ENCODE results near the gene SETD1A. TPM values are rescaled to one million over a fixed set of nuclear protein-coding genes. Genes with fewer than 3 reads are reported as not detected.

Gene SETD1A
- total and polyA plus RNA-seq, 7 experiments from 2014 or later = 1.3 to 47.2 (median 32.9) TPM

GRCh38 chr16:30924076-30924912, 33.3 kb upstream of the SETD1A start:
- H3K27ac Mint-ChIP-seq = peak overlapping the region in 6 of 9 donors; percentile 43 to 84 (median 54)

GRCh38 chr16:30924913-30925631, 32.5 kb upstream of the SETD1A start:
- intact Hi-C loops (cut with micrococcal nuclease) = loop anchor here (5.0 to 10.0 kb wide), 6 partner anchors 368 to 1118 kb away; partner anchors contain the start of genes ALDOA (in 1 of the 2), HIRIP3 (in 1 of the 2), INO80E (in 1 of the 2) and MAZ (in 1 of the 2)
- Mint-ChIP-seq H3K27me3 (no peaks in the 10 kb centered on the region), H3K4me1 (peaks cover 0 to 33% (median 15%) of the 10 kb centered on the region in 7 donors), H3K27ac (peak overlapping the region in 7 of 9 donors; percentile 17 to 85 (median 53)), H3K9me3 (no peaks in the 10 kb centered on the region), H3K36me3 (no peaks in the 10 kb centered on the region), H3K4me3 (peak overlapping the region; percentile 47 to 85 (median 70))
- Histone ChIP-seq H3K27me3 (ENCODE audit: control insufficient read depth in 2 of 2, insufficient read depth in 2 of 2, low read length in 2 of 2) (no peaks in the 10 kb centered on the region), H3K9me3 (ENCODE audit: control insufficient read depth in 2 of 3, low read length in 3 of 3) (no peaks in the 10 kb centered on the region), H3K4me1 (ENCODE audit: control insufficient read depth in 2 of 2, insufficient read depth in 2 of 2, low read length in 2 of 2) (no peaks in the 10 kb centered on the region), H3K36me3 (ENCODE audit: control insufficient read depth in 2 of 3, insufficient read depth in 3 of 3, low read length in 3 of 3) (peaks cover 0 to 19% (median 0%) of the 10 kb centered on the region in 3 experiments), H3K27ac (ENCODE audit: low read depth, low read length) (no peak overlapping the region), H3K4me3 (ENCODE audit: low read length) (no peak overlapping the region)
- ChIA-PET CTCF (no interaction called here), POLR2A (interaction anchor here (1.0 to 1.1 kb wide), 2 partner anchors 16 to 50 kb away, joined by 3 read pairs; no protein-coding TSS in a partner anchor)
- no peak for DNase-seq
- ATAC-seq = no peak

More at GRCh38 chr16:30924076-30924912, 33.3 kb upstream of the SETD1A start:
- peak overlapping the region; percentile 36 to 85 (median 70) for H3K4me3 Mint-ChIP-seq
- peak in 1 of 9 donors; percentile 34 for DNase-seq
- Histone ChIP-seq H3K4me1 (ENCODE audit: control insufficient read depth in 2 of 2, insufficient read depth in 2 of 2, low read length in 2 of 2) (no peaks in the 10 kb centered on the region), H3K9me3 (ENCODE audit: control insufficient read depth in 2 of 3, low read length in 3 of 3) (no peaks in the 10 kb centered on the region), H3K27ac (ENCODE audit: low read depth, low read length) (no peak overlapping the region), H3K27me3 (ENCODE audit: control insufficient read depth in 2 of 2, insufficient read depth in 2 of 2, low read length in 2 of 2) (no peaks in the 10 kb centered on the region), H3K4me3 (ENCODE audit: low read length) (no peak overlapping the region), H3K36me3 (ENCODE audit: control insufficient read depth in 2 of 3, insufficient read depth in 3 of 3, low read length in 3 of 3) (peaks cover 0 to 15% (median 0%) of the 10 kb centered on the region in 3 experiments)
- ChIA-PET POLR2A (interaction anchor here (0.6 to 1.1 kb wide), 4 partner anchors 16 to 255 kb away, joined by 3 read pairs; partner anchors contain the start of gene FUS), CTCF (no interaction called here)
- H3K36me3 Mint-ChIP-seq = no peaks in the 10 kb centered on the region
- H3K9me3 Mint-ChIP-seq = no peaks in the 10 kb centered on the region
- peaks cover 0 to 33% (median 15%) of the 10 kb centered on the region in 7 donors for H3K4me1 Mint-ChIP-seq
- ATAC-seq = no peak
- intact Hi-C loops (cut with micrococcal nuclease) = loop anchor here (5.0 to 10.0 kb wide), 6 partner anchors 367 to 1117 kb away; partner anchors contain the start of genes ALDOA (in 1 of the 2), HIRIP3 (in 1 of the 2), INO80E (in 1 of the 2) and MAZ (in 1 of the 2)
- no peaks in the 10 kb centered on the region for H3K27me3 Mint-ChIP-seq

GRCh38 chr16:30925632-30925987, 31.9 kb upstream of the SETD1A start:
- DNase-seq = no peak
- peaks cover 0 to 33% (median 15%) of the 10 kb centered on the region in 7 donors for H3K4me1 Mint-ChIP-seq
- H3K4me3 Mint-ChIP-seq = peak overlapping the region in 6 of 10 donors; percentile 3 to 82 (median 42)
- no peaks in the 10 kb centered on the region for H3K27me3 Mint-ChIP-seq
- ChIA-PET POLR2A (interaction anchor here (1.0 kb wide), 1 partner anchor 50 kb away, joined by 3 read pairs; no protein-coding TSS in a partner anchor), CTCF (no interaction called here)
- Histone ChIP-seq H3K9me3 (ENCODE audit: control insufficient read depth in 2 of 3, low read length in 3 of 3) (no peaks in the 10 kb centered on the region), H3K4me1 (ENCODE audit: control insufficient read depth in 2 of 2, insufficient read depth in 2 of 2, low read length in 2 of 2) (no peaks in the 10 kb centered on the region), H3K27ac (ENCODE audit: low read depth, low read length) (no peak overlapping the region), H3K4me3 (ENCODE audit: low read length) (no peak overlapping the region), H3K27me3 (ENCODE audit: control insufficient read depth in 2 of 2, insufficient read depth in 2 of 2, low read length in 2 of 2) (no peaks in the 10 kb centered on the region), H3K36me3 (ENCODE audit: control insufficient read depth in 2 of 3, insufficient read depth in 3 of 3, low read length in 3 of 3) (peaks cover 0 to 24% (median 0%) of the 10 kb centered on the region in 3 experiments)
- no peaks in the 10 kb centered on the region for H3K36me3 Mint-ChIP-seq
- no peaks in the 10 kb centered on the region for H3K9me3 Mint-ChIP-seq
- ATAC-seq = no peak
- peak overlapping the region in 2 of 9 donors; percentile 22 to 71 for H3K27ac Mint-ChIP-seq
- intact Hi-C loops (cut with micrococcal nuclease) = loop anchor here in 1 of 2 donors (10.0 kb wide), 1 partner anchor 551 kb away; the partner anchor contains the start of genes MYL11 and TBC1D10B

GRCh38 chr16:30925995-30926811, 31.4 kb upstream of the SETD1A start:
- H3K27me3 ChIP-seq (ENCODE audit: control insufficient read depth in 2 of 2, insufficient read depth in 2 of 2, low read length in 2 of 2) = no peaks in the 10 kb centered on the region
- H3K36me3 ChIP-seq (ENCODE audit: control insufficient read depth in 2 of 3, insufficient read depth in 3 of 3, low read length in 3 of 3) = peaks cover 0 to 30% (median 0%) of the 10 kb centered on the region in 3 experiments
- no peak for DNase-seq
- H3K4me1 ChIP-seq (ENCODE audit: control insufficient read depth in 2 of 2, insufficient read depth in 2 of 2, low read length in 2 of 2) = no peaks in the 10 kb centered on the region
- Mint-ChIP-seq H3K36me3 (peaks cover 0 to 5% (median 0%) of the 10 kb centered on the region in 5 donors), H3K4me3 (peak overlapping the region; percentile 3 to 82 (median 46)), H3K9me3 (no peaks in the 10 kb centered on the region), H3K27me3 (no peaks in the 10 kb centered on the region), H3K4me1 (peaks cover 0 to 29% (median 15%) of the 10 kb centered on the region in 7 donors), H3K27ac (peak overlapping the region in 8 of 9 donors; percentile 6 to 71 (median 26))
- CTCF ChIA-PET = no interaction called here
- POLR2A ChIA-PET = no interaction called here
- no peak overlapping the region for H3K4me3 ChIP-seq (ENCODE audit: low read length)
- H3K9me3 ChIP-seq (ENCODE audit: control insufficient read depth in 2 of 3, low read length in 3 of 3) = no peaks in the 10 kb centered on the region
- intact Hi-C loops (cut with micrococcal nuclease) = loop anchor here in 1 of 2 donors (10.0 kb wide), 1 partner anchor 551 kb away; the partner anchor contains the start of genes MYL11 and TBC1D10B
- no peak for ATAC-seq
- H3K27ac ChIP-seq (ENCODE audit: low read depth, low read length) = no peak overlapping the region

GRCh38 chr16:30926937-30927788, 30.4 kb upstream of the SETD1A start:
- H3K36me3 Mint-ChIP-seq = peaks cover 0 to 6% (median 0%) of the 10 kb centered on the region in 5 donors
- H3K27ac Mint-ChIP-seq = peak overlapping the region in 2 of 9 donors; percentile 28 to 31
- intact Hi-C loops (cut with micrococcal nuclease) = loop anchor here in 1 of 2 donors (10.0 kb wide), 1 partner anchor 552 kb away; the partner anchor contains the start of genes MYL11 and TBC1D10B
- H3K4me1 Mint-ChIP-seq = peaks cover 0 to 22% (median 15%) of the 10 kb centered on the region in 7 donors
- Histone ChIP-seq H3K9me3 (ENCODE audit: control insufficient read depth in 2 of 3, low read length in 3 of 3) (no peaks in the 10 kb centered on the region), H3K4me1 (ENCODE audit: control insufficient read depth in 2 of 2, insufficient read depth in 2 of 2, low read length in 2 of 2) (no peaks in the 10 kb centered on the region), H3K27me3 (ENCODE audit: control insufficient read depth in 2 of 2, insufficient read depth in 2 of 2, low read length in 2 of 2) (no peaks in the 10 kb centered on the region), H3K4me3 (ENCODE audit: low read length) (no peak overlapping the region), H3K27ac (ENCODE audit: low read depth, low read length) (no peak overlapping the region), H3K36me3 (ENCODE audit: control insufficient read depth in 2 of 3, insufficient read depth in 3 of 3, low read length in 3 of 3) (peaks cover 0 to 34% (median 0%) of the 10 kb centered on the region in 3 experiments)
- no peaks in the 10 kb centered on the region for H3K27me3 Mint-ChIP-seq
- ChIA-PET POLR2A (interaction anchor here (0.5 to 1.2 kb wide), 2 partner anchors 52 to 810 kb away, joined by 3 to 4 read pairs; no protein-coding TSS in a partner anchor), CTCF (no interaction called here)
- ATAC-seq (no peak), DNase-seq (no peak)
- H3K9me3 Mint-ChIP-seq = no peaks in the 10 kb centered on the region
- peak overlapping the region in 3 of 10 donors; percentile 8 to 25 (median 10) for H3K4me3 Mint-ChIP-seq
